Loucy (cell line): Measurements from ENCODE around the gene LYPLA2.

ENCODE experiments used
- EZH2phosphoT487 ChIP-seq: fragments of 200-600 bp; IDR thresholded peaks from 2 replicates; pipeline ENCODE4 v1.6.1; 2018; ENCODE audit warnings: antibody characterized with exemption, mild to moderate bottlenecking, moderate library complexity, borderline replicate concordance
- TF ChIP-seq, protein P1 (sequence below): fragments of 200-600 bp; sonication (generic); conservative IDR thresholded peaks from 2 replicates; pipeline ENCODE4 v1.5.1; 2014; ENCODE audit warnings: mild to moderate bottlenecking, antibody characterized with exemption, low read length

DNA sequence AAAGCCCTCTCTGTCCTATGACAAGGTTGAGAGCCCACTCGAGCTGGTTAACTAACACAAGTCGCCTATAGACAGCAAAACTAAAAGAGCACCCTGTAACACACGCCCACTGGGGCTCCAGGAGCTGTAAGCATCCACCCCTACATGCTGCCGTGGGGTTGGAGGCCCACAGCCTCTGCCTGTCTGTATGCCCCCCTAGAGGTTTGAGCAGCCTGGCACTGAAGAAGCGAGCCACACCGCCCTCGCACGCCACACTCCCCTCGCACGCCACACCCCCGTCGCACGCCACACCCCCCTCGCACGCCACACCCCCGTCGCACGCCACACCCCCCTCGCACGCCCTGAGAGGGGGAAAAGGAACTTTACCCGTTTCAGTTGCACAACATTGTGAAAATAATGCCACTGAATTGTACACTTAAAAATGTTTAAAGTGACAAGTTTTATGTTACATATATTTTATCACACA lies 47.5 kb downstream of the LYPLA2 start:
- TF ChIP-seq, protein P1, sequence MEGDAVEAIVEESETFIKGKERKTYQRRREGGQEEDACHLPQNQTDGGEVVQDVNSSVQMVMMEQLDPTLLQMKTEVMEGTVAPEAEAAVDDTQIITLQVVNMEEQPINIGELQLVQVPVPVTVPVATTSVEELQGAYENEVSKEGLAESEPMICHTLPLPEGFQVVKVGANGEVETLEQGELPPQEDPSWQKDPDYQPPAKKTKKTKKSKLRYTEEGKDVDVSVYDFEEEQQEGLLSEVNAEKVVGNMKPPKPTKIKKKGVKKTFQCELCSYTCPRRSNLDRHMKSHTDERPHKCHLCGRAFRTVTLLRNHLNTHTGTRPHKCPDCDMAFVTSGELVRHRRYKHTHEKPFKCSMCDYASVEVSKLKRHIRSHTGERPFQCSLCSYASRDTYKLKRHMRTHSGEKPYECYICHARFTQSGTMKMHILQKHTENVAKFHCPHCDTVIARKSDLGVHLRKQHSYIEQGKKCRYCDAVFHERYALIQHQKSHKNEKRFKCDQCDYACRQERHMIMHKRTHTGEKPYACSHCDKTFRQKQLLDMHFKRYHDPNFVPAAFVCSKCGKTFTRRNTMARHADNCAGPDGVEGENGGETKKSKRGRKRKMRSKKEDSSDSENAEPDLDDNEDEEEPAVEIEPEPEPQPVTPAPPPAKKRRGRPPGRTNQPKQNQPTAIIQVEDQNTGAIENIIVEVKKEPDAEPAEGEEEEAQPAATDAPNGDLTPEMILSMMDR = no peak
- no peak for TF ChIP-seq EZH2phosphoT487
